ENCODE results near the gene SGCA.
A peak's percentile ranks its signal among the peaks of the same experiment; 100 is the strongest.

The SGCA gene

DNA sequence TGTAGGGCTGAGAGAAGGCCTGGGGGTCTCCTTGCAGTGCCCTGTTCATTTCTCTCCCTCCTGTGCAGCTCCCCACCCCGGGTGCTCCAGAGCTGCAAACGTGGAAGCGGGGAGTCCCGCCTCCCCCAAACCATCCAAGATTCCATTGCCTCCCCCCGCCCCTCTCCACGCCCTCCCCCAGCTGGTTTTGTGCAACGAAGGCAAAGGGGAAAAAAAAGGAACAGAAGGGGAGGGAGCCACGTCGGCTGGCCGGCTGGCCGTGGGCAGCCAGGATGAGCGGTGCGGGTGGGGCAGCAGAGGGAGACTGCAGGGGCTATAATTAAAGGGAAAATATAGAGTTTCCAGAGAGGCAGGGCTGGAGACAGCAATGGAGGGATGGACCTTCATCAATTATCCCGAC is 37.3 kb downstream of the SGCA start:
- FAIRE-seq (no peak), DNase-seq (ENCODE audit: insufficient read length) (no peak)
- TF ChIP-seq POLR2AphosphoS5 (IDR thresholded peaks at IDR 0.05; ENCODE audit: low read depth, low read length) (no peak), POLR2A (IDR thresholded peaks at IDR 0.05; ENCODE audit: low read depth, low read length) (no peak), TAF1 (IDR thresholded peaks at IDR 0.05; ENCODE audit: borderline replicate concordance, low read depth, low read length) (no peak)

DNA sequence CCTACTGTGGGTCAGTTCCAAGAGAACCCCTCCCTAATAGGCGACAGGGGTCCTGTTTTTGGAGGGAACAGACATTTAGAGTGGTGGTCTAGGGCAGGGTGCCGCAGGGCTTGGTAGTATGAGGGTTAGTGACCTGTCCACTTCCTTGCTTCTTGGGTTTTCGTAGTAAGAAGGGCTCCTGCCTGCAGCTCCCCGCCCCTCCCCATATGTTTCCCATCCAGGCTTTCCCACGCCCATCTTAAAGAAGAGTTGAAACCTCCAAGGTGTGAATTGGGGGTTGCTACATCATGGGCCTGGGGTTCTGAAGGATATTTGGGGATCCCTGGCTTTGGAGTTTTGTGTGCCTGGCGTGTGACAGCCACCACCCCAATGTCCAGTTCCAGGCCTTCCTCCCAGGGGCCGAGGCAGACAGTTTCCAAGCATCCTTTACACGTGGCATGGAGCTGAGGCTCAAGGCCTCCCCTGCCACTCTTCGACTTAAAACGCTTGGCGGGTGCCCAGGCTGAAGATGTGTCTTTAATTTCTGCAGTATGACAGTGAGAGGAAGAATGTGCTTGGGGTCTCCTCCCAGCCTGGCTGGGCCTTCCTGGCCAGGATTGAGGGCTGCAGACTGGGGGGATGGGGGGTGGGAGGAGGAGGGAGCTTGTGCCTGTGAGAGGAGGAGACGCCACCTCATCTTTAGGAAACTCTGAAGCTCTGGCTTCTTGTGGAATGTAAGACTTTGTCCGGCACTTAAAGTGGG is 38.0 kb downstream of the SGCA start:
- TF ChIP-seq POLR2AphosphoS5 (IDR thresholded peaks at IDR 0.05; ENCODE audit: low read depth, low read length) = no peak
- TF ChIP-seq TAF1 (IDR thresholded peaks at IDR 0.05; ENCODE audit: borderline replicate concordance, low read depth, low read length) = no peak
- no peak for TF ChIP-seq POLR2A (IDR thresholded peaks at IDR 0.05; ENCODE audit: low read depth, low read length)
- FAIRE-seq = no peak
- no peak for DNase-seq (ENCODE audit: insufficient read length)

DNA sequence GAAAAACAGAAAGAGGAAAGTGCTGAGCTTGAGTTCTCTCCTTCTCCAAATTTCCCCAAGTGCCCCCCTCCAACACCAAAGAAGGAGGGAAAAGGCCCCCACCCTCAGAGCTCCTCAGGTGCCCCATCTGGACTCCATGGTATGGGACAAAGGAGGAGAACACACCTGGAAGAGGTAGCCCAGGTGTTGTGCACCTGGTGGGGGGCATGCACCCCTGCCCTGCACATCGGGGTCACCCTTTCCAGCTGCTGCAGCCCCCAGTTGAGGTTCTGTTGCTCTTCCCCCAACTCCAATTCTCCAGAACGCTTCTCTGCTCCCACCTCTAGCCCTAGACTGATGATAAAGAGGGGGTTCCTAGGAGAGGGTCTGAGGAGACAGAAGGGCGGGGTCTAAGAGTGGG is 38.6 kb downstream of the SGCA start:
- no peak for TF ChIP-seq TAF1 (IDR thresholded peaks at IDR 0.05; ENCODE audit: borderline replicate concordance, low read depth, low read length)
- TF ChIP-seq POLR2A (IDR thresholded peaks at IDR 0.05; ENCODE audit: low read depth, low read length) = no peak
- no peak for TF ChIP-seq POLR2AphosphoS5 (IDR thresholded peaks at IDR 0.05; ENCODE audit: low read depth, low read length)
- DNase-seq (ENCODE audit: insufficient read length) = no peak

DNA sequence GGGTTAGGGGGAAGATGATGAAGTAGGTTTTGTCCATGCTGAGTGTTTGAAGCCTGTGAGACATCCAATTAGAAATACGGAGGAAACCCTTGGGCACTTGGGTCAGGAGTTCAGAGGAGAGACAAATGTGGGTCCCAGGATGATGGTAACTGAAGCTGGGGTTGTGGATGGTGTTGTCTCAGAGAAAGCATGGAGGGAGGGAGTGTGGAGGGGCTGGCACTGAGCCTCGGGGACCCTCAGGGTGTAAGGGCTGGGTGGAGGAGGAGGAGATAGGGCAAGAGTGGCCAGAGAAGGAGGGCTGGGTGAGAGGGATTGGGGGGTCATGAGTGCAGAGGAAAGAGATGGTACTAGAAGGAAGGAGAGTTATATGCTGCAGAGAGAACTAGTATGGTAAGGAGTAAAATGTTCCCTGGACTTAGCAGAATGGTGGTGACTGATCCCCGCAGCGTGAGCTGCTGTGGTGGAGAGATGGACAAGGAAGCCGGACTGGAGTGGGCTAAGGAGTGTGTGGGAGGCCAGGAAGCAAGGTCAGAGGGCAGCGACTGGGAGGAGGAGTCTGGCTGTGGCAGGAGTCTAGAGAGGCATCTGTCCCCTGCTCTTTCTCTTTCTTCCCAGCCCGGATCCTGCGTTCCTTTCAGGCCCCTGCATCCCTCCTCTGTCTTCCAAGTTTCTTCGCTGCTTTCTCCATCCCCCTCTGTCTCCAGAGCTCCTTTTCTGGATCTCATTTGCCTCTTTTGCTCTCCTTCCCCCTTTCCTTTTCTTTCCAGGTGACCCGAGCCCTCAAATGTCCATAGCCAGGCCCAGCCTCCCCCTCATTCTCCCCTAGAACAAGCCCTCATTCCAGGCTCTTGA is 39.5 kb downstream of the SGCA start:
- DNase-seq (ENCODE audit: insufficient read length) (peak; percentile 2), FAIRE-seq (no peak)
- TF ChIP-seq TAF1 (IDR thresholded peaks at IDR 0.05; ENCODE audit: borderline replicate concordance, low read depth, low read length) (no peak), POLR2A (IDR thresholded peaks at IDR 0.05; ENCODE audit: low read depth, low read length) (no peak), POLR2AphosphoS5 (IDR thresholded peaks at IDR 0.05; ENCODE audit: low read depth, low read length) (no peak)

More for the DNA sequence above, 38.6 kb downstream of the SGCA start:
- FAIRE-seq = no peak

DNA sequence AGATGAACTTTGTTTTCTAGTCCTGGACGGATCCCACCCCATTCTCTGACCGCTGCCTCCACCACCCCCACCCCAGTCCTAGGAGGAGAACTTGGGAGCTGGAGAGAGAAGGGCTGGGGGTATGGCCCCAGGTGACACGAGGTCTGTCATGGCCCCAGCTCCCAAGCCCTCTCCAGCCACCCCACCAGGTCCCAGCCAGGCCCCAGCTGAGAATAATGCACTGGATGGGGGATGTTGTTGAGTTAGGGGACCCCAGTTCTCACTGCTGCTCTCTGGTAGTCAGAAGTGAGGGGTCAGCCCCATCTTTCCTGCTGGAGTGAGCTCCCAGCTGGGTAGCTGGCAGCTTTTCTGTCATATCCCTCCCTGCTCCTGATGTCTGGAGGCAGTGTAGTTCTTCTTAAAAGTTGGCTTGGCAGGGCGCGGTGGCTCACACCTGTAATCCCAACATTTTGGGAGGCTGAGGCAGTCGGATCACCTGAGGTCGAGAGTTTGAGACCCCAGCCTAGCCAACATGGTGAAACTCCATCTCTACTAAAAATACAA is 40.2 kb downstream of the SGCA start:
- FAIRE-seq = no peak

DNA sequence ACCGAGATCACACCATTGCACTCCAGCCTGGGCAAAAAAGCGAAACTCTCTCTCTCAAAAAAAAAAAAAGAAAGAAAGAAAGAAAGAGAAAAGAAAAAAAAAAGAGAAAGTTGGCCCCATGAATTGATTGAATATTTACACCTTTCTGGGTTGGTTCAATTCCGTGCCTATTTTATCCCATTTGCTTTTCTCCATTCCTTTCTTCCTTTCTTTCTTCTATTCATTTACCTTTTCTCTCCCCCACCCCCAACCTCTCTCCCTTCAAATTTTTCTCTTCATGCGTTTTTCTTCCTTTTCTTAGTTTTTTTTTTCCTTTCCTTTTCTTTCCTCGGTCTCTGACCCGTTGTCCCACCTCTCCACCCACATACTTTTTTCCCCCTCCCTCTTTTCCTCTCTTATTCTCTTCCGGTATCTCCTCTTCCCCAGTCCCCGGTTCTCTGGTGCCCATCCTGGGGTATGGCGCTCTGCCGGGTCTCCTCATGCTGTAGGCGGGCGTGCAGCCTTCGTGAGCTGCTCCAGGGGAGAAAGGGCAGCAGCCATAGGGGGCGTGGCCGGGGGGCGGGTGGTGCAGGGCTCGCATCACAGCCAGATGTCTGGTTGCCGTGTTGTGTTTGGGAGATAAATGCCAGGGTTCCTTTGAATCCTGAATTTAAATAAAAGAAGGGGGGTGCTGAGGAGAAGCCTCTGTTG is 40.9 kb downstream of the SGCA start:
- DNase-seq (ENCODE audit: insufficient read length) = peak; percentile 23
- TF ChIP-seq POLR2AphosphoS5 (IDR thresholded peaks at IDR 0.05; ENCODE audit: low read depth, low read length) (no peak), POLR2A (IDR thresholded peaks at IDR 0.05; ENCODE audit: low read depth, low read length) (no peak), TAF1 (IDR thresholded peaks at IDR 0.05; ENCODE audit: borderline replicate concordance, low read depth, low read length) (no peak)
- FAIRE-seq = no peak

More for the DNA sequence above, 40.2 kb downstream of the SGCA start:
- TF ChIP-seq POLR2AphosphoS5 (IDR thresholded peaks at IDR 0.05; ENCODE audit: low read depth, low read length) = no peak
- no peak for TF ChIP-seq POLR2A (IDR thresholded peaks at IDR 0.05; ENCODE audit: low read depth, low read length)
- TF ChIP-seq TAF1 (IDR thresholded peaks at IDR 0.05; ENCODE audit: borderline replicate concordance, low read depth, low read length) = no peak
- peak; percentile 7 for DNase-seq (ENCODE audit: insufficient read length)

DNA sequence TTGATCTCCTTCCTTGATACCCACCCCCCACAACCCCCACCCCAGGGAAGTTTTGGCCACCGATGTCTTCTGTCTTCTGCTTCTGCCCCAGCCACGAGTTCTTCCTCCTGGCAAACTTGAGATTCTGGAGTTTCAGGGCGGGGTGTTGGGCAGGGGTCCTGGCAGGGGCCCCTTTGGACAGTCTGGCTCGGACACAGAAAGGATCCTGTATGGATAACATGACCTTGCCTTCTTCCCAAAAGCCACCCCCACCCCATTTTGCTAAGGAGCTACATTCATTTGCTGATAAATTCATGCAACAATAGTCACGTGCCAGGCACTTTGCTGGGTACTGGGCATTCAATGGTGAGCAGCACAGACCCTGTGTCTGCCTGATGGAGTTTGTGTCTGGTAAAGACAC is 41.5 kb downstream of the SGCA start:
- FAIRE-seq = no peak
- DNase-seq (ENCODE audit: insufficient read length) = peak; percentile 1
- no peak for TF ChIP-seq POLR2AphosphoS5 (IDR thresholded peaks at IDR 0.05; ENCODE audit: low read depth, low read length)
- TF ChIP-seq POLR2A (IDR thresholded peaks at IDR 0.05; ENCODE audit: low read depth, low read length) = no peak

DNA sequence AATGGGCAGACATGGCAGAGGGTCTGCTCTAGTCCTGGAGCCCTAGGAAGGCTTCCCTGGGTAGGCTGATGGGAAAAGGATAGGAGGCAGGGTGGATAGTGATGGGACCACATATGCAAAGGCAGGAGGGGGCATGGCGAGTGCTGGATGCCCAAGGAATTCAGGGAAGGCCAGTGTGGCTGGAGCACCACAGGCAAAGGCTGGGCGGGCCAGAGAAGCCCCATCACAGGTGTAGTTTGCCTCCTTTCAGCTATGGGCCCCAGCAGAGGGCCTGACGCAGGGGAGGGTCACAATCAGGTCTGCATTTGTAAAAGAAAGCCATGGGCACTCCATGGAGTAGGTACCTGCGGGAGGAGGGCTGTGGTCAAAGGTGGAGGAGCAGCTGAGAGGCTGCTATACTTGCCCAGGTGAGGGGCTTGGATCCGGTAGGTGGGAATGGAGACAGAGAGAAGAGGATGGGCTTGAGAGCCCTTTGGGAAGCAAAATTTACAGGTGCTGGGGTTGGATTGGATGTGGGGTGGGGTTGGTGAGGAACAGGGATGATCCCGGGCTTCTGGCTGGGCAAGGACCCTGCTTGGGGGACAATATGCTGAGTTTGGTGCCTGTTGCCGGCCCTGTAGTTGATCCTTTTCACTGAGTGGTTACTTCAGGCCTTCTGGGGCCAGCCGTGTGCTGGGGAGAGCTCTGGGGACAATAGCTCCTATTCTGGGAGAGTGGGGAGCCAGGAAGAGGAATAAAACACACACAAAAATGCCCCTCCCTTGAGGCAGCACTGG is 42.2 kb downstream of the SGCA start:
- peak; percentile 13 for DNase-seq (ENCODE audit: insufficient read length)
- FAIRE-seq = no peak
- TF ChIP-seq POLR2A (IDR thresholded peaks at IDR 0.05; ENCODE audit: low read depth, low read length) (no peak), TAF1 (IDR thresholded peaks at IDR 0.05; ENCODE audit: borderline replicate concordance, low read depth, low read length) (no peak), POLR2AphosphoS5 (IDR thresholded peaks at IDR 0.05; ENCODE audit: low read depth, low read length) (no peak)

DNA sequence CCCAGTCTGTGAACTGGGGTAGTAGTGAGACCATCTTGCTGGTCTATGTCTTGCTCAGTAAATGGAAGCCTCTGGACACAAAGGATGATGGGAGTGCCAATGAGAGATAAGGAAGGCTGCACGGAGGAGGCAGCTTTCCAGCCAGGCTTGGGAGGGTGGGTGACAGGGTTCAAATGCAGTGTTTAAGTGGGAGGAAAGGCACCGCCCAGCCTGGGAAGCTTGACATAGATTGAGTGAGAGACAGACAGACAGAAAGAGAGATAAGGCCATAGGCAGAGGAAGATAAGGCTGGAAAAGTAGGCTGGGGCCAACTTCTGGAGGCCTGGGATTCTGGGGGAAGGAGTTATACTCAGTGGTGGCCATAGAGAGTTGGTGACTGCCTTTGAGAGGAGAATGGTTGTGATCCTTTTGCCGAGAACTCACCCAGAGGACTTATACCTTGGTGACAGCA is 42.8 kb downstream of the SGCA start:
- DNase-seq (ENCODE audit: insufficient read length) (no peak), FAIRE-seq (no peak)
- TF ChIP-seq POLR2A (IDR thresholded peaks at IDR 0.05; ENCODE audit: low read depth, low read length) (no peak), TAF1 (IDR thresholded peaks at IDR 0.05; ENCODE audit: borderline replicate concordance, low read depth, low read length) (no peak), POLR2AphosphoS5 (IDR thresholded peaks at IDR 0.05; ENCODE audit: low read depth, low read length) (no peak)

DNA sequence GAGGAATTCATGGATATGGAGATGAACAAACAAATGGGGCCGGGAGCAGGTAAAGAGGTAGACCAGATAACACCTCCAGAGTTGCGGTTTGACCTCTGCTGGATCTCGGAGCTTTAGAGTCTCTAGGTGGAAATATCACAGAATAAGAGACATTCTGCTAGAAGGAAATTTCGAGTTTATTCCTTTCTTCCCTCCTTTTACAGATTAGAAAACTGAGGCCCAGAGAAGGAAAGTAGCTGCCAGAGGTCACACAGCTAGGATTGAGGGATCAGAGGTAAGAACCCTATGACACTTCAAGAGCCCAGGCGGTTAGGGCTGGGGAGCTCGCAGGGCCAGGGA is 43.3 kb downstream of the SGCA start:
- DNase-seq (ENCODE audit: insufficient read length) (no peak), FAIRE-seq (no peak)
- TF ChIP-seq TAF1 (IDR thresholded peaks at IDR 0.05; ENCODE audit: borderline replicate concordance, low read depth, low read length) = no peak
- TF ChIP-seq POLR2AphosphoS5 (IDR thresholded peaks at IDR 0.05; ENCODE audit: low read depth, low read length) = no peak
- TF ChIP-seq POLR2A (IDR thresholded peaks at IDR 0.05; ENCODE audit: low read depth, low read length) = no peak
